WERI-Rb-1 (cell line): ENCODE results near the gene PCDHA1.

Experiments
- DNase-seq: peaks from one replicate; pipeline ENCODE4 v3.0.0-alpha.2; 2020
- H3K27ac ChIP-seq: fragments of 250-450 bp; sonication (Bioruptor Pico); 2 replicates; pipeline ENCODE4 v1.5.1; 2020; ENCODE audit warnings: mild to moderate bottlenecking, moderate library complexity
- H3K27me3 ChIP-seq: fragments of 250-450 bp; sonication (Bioruptor Pico); 2 replicates; pipeline ENCODE4 v1.5.1; 2021; ENCODE audit warnings: mild to moderate bottlenecking, low read depth, moderate library complexity; ENCODE audit not compliant: insufficient read depth, severe bottlenecking
- H3K36me3 ChIP-seq: fragments of 250-450 bp; sonication (Bioruptor Pico); 2 replicates; pipeline ENCODE4 v1.5.1; 2020; ENCODE audit warnings: mild to moderate bottlenecking, moderate library complexity
- H3K4me3 ChIP-seq: 2 replicates; pipeline ENCODE4 v1.5.1; 2011; ENCODE audit warnings: low read depth, mild to moderate bottlenecking, control low read depth, low read length
- H3K9me3 ChIP-seq: fragments of 250-450 bp; sonication (Bioruptor Pico); 2 replicates; pipeline ENCODE4 v1.5.1; 2021; ENCODE audit warnings: mild to moderate bottlenecking, moderate library complexity; ENCODE audit not compliant: severe bottlenecking
- CTCF ChIP-seq: IDR thresholded peaks from 2 replicates; pipeline ENCODE4 v1.5.1; 2011; ENCODE audit warnings: low read depth, mild to moderate bottlenecking, control low read depth, inconsistent platforms, low read length

Gene PCDHA1

GRCh38 chr5:141001844-141002604, 216.1 kb downstream of the PCDHA1 start:
- TF ChIP-seq CTCF = no peak
- DNase-seq = peak; percentile 93
- Histone ChIP-seq H3K9me3 (no peaks in the 10 kb centered on the region), H3K36me3 (no peaks in the 10 kb centered on the region), H3K27me3 (no peaks in the 10 kb centered on the region), H3K4me3 (peak overlapping the region; percentile 72), H3K27ac (peak overlapping the region; percentile 97)

- Histone ChIP-seq H3K27ac (peak overlapping the region; percentile 97), H3K4me3 (peak overlapping the region; percentile 72), H3K9me3 (no peaks in the 10 kb centered on the region), H3K27me3 (no peaks in the 10 kb centered on the region), H3K36me3 (no peaks in the 10 kb centered on the region)
- no peak for TF ChIP-seq CTCF
- no peak for DNase-seq
Measured at GRCh38 chr5:141002605-141002965, 216.6 kb downstream of the PCDHA1 start.

GRCh38 chr5:141003031-141003430, 217.1 kb downstream of the PCDHA1 start:
- Histone ChIP-seq H3K9me3 (no peaks in the 10 kb centered on the region), H3K4me3 (no peak overlapping the region), H3K36me3 (no peaks in the 10 kb centered on the region), H3K27me3 (no peaks in the 10 kb centered on the region), H3K27ac (peak overlapping the region; percentile 97)
- TF ChIP-seq CTCF = no peak
- no peak for DNase-seq

GRCh38 chr5:141003791-141004611, 218.1 kb downstream of the PCDHA1 start:
- peak; percentile 72 for DNase-seq
- Histone ChIP-seq H3K4me3 (no peak overlapping the region), H3K9me3 (no peaks in the 10 kb centered on the region), H3K36me3 (no peaks in the 10 kb centered on the region), H3K27me3 (no peaks in the 10 kb centered on the region), H3K27ac (peak overlapping the region; percentile 97)
- no peak for TF ChIP-seq CTCF

- no peaks in the 10 kb centered on the region for H3K9me3 ChIP-seq
- TF ChIP-seq CTCF = no peak
- no peak for DNase-seq
- no peak overlapping the region for H3K4me3 ChIP-seq
- peaks cover 10% of the 10 kb centered on the region for H3K36me3 ChIP-seq
- no peaks in the 10 kb centered on the region for H3K27me3 ChIP-seq
- H3K27ac ChIP-seq = no peak overlapping the region
Measured at GRCh38 chr5:141007791-141008190, 221.9 kb downstream of the PCDHA1 start.
